B cell (primary cell): ENCODE results near the gene HPCA. TPM values are rescaled to one million over a fixed set of nuclear protein-coding genes. Genes with fewer than 3 reads are reported as not detected.

Experiments used
- ATAC-seq: fragments of 200-7000 bp; cut with Tn5 transposase; one replicate; pipeline ENCODE4 v1.10.0; 2021; ENCODE audit warnings: low read depth, mild to moderate bottlenecking, moderate number of reproducible peaks, moderate library complexity
- CTCF ChIA-PET: fragments of 350-600 bp; sonication (Branson Sonifier 250); formaldehyde crosslinking; loops from one replicate; lab custom pipeline; 2021; ENCODE audit warnings: antibody characterized with exemption, inconsistent platforms; lab: Charles Lee
- POLR2A ChIA-PET: fragments of 350-600 bp; sonication (Branson Sonifier 250); formaldehyde crosslinking; loops from one replicate; lab custom pipeline; 2021; ENCODE audit warnings: antibody characterized with exemption; lab: Charles Lee
- DNase-seq: peaks from one replicate; pipeline ENCODE4 v3.0.0; 2013
- H2AFZ ChIP-seq: 2 replicates; pipeline ENCODE4 v1.6.1; 2012; ENCODE audit warnings: mild to moderate bottlenecking, low read depth, low read length; ENCODE audit not compliant: insufficient read depth, poor library complexity, severe bottlenecking
- H3K27ac ChIP-seq, 2 donors: 1 replicate in 1 of 2; 2 replicates in 1 of 2; pipeline ENCODE4 v1.5.1; 2012 to 2013; ENCODE audit warnings: low read length in 2 of 2, mild to moderate bottlenecking in 2 of 2, moderate library complexity in 1 of 2
- H3K27me3 ChIP-seq, 4 experiments: fragments of 200-600 bp in 1 of 4; sonication (generic) in 1 of 4; replicated peaks in 1 of 4; 1 replicate in 2 of 4; 2 replicates in 2 of 4; pipeline versions ENCODE4 v1.6.1 to v1.7.0; 2013 to 2016; ENCODE audit warnings: low read length in 3 of 4, mild to moderate bottlenecking in 2 of 4, mixed read lengths in 1 of 4, moderate library complexity in 1 of 4; ENCODE audit not compliant: insufficient read depth in 4 of 4, control insufficient read depth in 3 of 4; ENCODE audit errors: control extremely low read depth in 1 of 4
- H3K36me3 ChIP-seq, 2 experiments: replicated peaks in 1 of 2; 1 replicate in 1 of 2; 2 replicates in 1 of 2; pipeline versions ENCODE4 v1.6.1 to v1.7.1; 2013; ENCODE audit warnings: low read length in 1 of 2; ENCODE audit not compliant: insufficient read depth in 2 of 2, control insufficient read depth in 1 of 2; ENCODE audit errors: control extremely low read depth in 1 of 2, extremely low read depth in 1 of 2
- H3K4me1 ChIP-seq, 2 donors: fragments of 200-600 bp in 1 of 2; sonication (generic) in 1 of 2; 1 replicate in 1 of 2; 2 replicates in 1 of 2; pipeline versions ENCODE4 v1.5.1 to v1.6.1; 2013 to 2017; ENCODE audit warnings: low read length in 2 of 2; ENCODE audit not compliant: control insufficient read depth in 2 of 2, insufficient read depth in 2 of 2
- H3K4me2 ChIP-seq: replicated peaks from 2 replicates; pipeline ENCODE3; 2012; ENCODE audit warnings: mild to moderate bottlenecking, low read depth, low read length; ENCODE audit not compliant: poor library complexity, severe bottlenecking
- H3K4me3 ChIP-seq, 5 experiments: fragments of 200-600 bp in 1 of 5; sonication (generic) in 1 of 5; 1 replicate in 3 of 5; 2 replicates in 2 of 5; pipeline versions ENCODE4 v1.5.1 to v1.7.0; 2011 to 2016; ENCODE audit warnings: low read length in 4 of 5, mild to moderate bottlenecking in 4 of 5, low read depth in 2 of 5, control low read depth in 1 of 5, moderate library complexity in 1 of 5; ENCODE audit not compliant: insufficient read depth in 1 of 5; ENCODE audit errors: control extremely low read depth in 1 of 5, extremely low read depth in 1 of 5
- H3K79me2 ChIP-seq: fragments of 200-600 bp; sonication (generic); one replicate; pipeline ENCODE4 v1.6.0; 2016; ENCODE audit warnings: low read length; ENCODE audit not compliant: control insufficient read depth, insufficient read depth
- H3K9ac ChIP-seq: fragments of 200-600 bp; sonication (generic); 2 replicates; pipeline ENCODE4 v1.6.1; 2017; ENCODE audit warnings: mild to moderate bottlenecking, low read length, moderate library complexity
- H3K9me3 ChIP-seq, 3 donors: one replicate each; pipeline versions ENCODE4 v1.6.1 to v1.7.1; 2013; ENCODE audit warnings: low read length in 2 of 3; ENCODE audit not compliant: control insufficient read depth in 2 of 3, insufficient read depth in 1 of 3; ENCODE audit errors: control extremely low read depth in 1 of 3
- H4K20me1 ChIP-seq: 2 replicates; pipeline ENCODE4 v1.6.0; 2012; ENCODE audit warnings: mild to moderate bottlenecking, low read length; ENCODE audit not compliant: insufficient read depth, control insufficient read depth, poor library complexity, severe bottlenecking
- H3K27ac Mint-ChIP-seq: one replicate; pipeline ENCODE4 v1.8.0; 2021; ENCODE audit warnings: mixed read lengths
- H3K27me3 Mint-ChIP-seq: one replicate; pipeline ENCODE4 v1.8.0; 2021; ENCODE audit warnings: mixed read lengths
- H3K4me1 Mint-ChIP-seq: one replicate; pipeline ENCODE4 v1.8.0; 2021; ENCODE audit warnings: mixed read lengths
- H3K4me3 Mint-ChIP-seq: one replicate; pipeline ENCODE4 v1.8.0; 2021; ENCODE audit warnings: mixed read lengths
- H3K9me3 Mint-ChIP-seq: one replicate; pipeline ENCODE4 v1.8.0; 2022; ENCODE audit warnings: mixed read lengths; ENCODE audit not compliant: insufficient read depth
- EZH2 ChIP-seq: IDR thresholded peaks from 2 replicates; pipeline ENCODE4 v1.6.1; 2012; ENCODE audit warnings: borderline replicate concordance, low read depth, mild to moderate bottlenecking, moderate library complexity, low read length; ENCODE audit not compliant: insufficient read depth, poor library complexity, severe bottlenecking
- WGBS: methylation state at CpG from one replicate; pipeline ENCODE4 v1.1.5; 2013; ENCODE audit warnings: missing lambda C conversion rate; ENCODE audit not compliant: insufficient coverage; 5-methylcytosine and 5-hydroxymethylcytosine counted together
- intact Hi-C: fragments of 100-400 bp; cut with micrococcal nuclease; formaldehyde crosslinking; loops from one replicate; pipeline ENCODE4 v1.10.0; 2022
- polyA plus RNA-seq: library from polyadenylated mRNA; depleted of rRNA; stranded (reverse); fragments of >200 nt; gene quantifications from 2 replicates; pipeline ENCODE4 v1.2.3, GENCODE V29; 2012
- total RNA-seq, 2 donors: library from RNA; stranded (reverse); fragments of 120-200 nt in 1 of 2; gene quantifications; 1 replicate in 1 of 2; 2 replicates in 1 of 2; pipeline versions ENCODE4 v1.2.3 to v1.2.4, GENCODE V29; 2013 to 2022
- TF ChIP-seq, protein P1 (sequence below): fragments of 200-600 bp; IDR thresholded peaks from one replicate; pipeline ENCODE4 v1.8.0; 2022; ENCODE audit warnings: antibody characterized with exemption, mild to moderate bottlenecking

Gene HPCA
- total and polyA plus RNA-seq, 2 donors (not counting 1 experiment from before 2014, with no cell fraction given), result 0.06 TPM; not detected in 1

DNA sequence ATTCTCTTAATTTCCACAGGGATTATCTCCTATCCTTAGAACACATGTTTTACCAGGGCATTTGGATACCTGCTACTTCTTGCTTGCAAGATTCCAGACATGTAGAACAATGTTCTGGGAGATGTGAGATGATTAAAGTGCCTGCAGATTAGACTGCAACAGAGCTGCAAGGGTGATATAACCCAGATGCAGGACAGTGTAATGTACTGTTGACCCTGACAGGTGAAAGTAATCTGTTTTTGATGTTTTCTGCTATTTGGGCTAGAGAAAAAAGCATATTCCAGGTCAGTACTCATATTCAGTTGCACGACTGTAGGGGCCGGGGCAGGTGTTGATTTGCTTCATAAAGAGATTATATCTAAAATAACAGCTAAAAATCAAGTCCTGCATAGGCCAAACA is 42.0 kb downstream of the HPCA start:
- Histone ChIP-seq H4K20me1 (no peaks in the 10 kb centered on the region), H3K4me2 (no peak overlapping the region), H3K9ac (no peak overlapping the region), H3K4me3 (no peak overlapping the region), H3K4me1 (peaks cover 18 to 22% of the 10 kb centered on the region in 2 donors), H3K27ac (no peak overlapping the region), H2AFZ (no peak overlapping the region), H3K36me3 (no peaks in the 10 kb centered on the region), H3K9me3 (peaks cover 0 to 2% (median 0%) of the 10 kb centered on the region in 3 donors), H3K27me3 (peaks cover 0 to 30% (median 19%) of the 10 kb centered on the region in 4 experiments), H3K79me2 (no peaks in the 10 kb centered on the region)
- no peak for TF ChIP-seq EZH2
- TF ChIP-seq, protein P1, sequence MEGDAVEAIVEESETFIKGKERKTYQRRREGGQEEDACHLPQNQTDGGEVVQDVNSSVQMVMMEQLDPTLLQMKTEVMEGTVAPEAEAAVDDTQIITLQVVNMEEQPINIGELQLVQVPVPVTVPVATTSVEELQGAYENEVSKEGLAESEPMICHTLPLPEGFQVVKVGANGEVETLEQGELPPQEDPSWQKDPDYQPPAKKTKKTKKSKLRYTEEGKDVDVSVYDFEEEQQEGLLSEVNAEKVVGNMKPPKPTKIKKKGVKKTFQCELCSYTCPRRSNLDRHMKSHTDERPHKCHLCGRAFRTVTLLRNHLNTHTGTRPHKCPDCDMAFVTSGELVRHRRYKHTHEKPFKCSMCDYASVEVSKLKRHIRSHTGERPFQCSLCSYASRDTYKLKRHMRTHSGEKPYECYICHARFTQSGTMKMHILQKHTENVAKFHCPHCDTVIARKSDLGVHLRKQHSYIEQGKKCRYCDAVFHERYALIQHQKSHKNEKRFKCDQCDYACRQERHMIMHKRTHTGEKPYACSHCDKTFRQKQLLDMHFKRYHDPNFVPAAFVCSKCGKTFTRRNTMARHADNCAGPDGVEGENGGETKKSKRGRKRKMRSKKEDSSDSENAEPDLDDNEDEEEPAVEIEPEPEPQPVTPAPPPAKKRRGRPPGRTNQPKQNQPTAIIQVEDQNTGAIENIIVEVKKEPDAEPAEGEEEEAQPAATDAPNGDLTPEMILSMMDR, result no peak
- H3K9me3 Mint-ChIP-seq, result peaks cover 5% of the 10 kb centered on the region
- H3K27me3 Mint-ChIP-seq, result peaks cover 39% of the 10 kb centered on the region
- H3K27ac Mint-ChIP-seq, result no peak overlapping the region
- WGBS, result no CpG with 5 or more reads among the region's 2 CpGs
- peaks cover 17% of the 10 kb centered on the region for H3K4me1 Mint-ChIP-seq
- DNase-seq, result no peak
- no peak overlapping the region for H3K4me3 Mint-ChIP-seq
- POLR2A ChIA-PET, result no interaction called here
- ATAC-seq, result no peak
- CTCF ChIA-PET, result interaction anchor here (0.8 to 8.4 kb wide), 4 partner anchors 52 to 157 kb away, joined by 3 to 118 read pairs (median 14); partner anchors contain the start of gene AZIN2
- intact Hi-C loops, result no loop called here

DNA sequence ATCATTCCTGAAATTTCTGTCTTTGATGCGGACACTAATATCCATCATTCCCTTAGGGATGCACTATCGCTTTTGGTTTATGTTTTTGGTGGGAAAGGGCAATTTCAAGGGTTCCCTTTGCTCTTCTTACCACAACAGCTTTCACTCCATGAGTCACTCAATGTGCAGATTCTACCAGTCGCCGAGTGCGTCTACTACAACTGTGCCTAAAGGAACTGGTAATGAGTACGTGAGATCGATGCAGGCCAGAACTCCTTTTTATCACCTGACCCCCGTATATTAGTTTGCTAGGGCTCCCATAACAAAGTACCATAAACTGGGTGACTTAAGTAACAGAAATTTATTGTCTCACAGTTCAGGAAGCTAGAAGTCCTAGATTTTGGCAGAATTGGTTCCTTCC is 42.4 kb downstream of the HPCA start:
- no peak for TF ChIP-seq EZH2
- TF ChIP-seq, protein P1, result no peak
- CTCF ChIA-PET, result interaction anchor here (0.8 to 8.4 kb wide), 3 partner anchors 52 to 156 kb away, joined by 3 to 118 read pairs (median 4); partner anchors contain the start of gene AZIN2
- H3K36me3 ChIP-seq, result no peaks in the 10 kb centered on the region
- H3K79me2 ChIP-seq, result no peaks in the 10 kb centered on the region
- no peak overlapping the region for H3K4me3 ChIP-seq
- H3K4me1 Mint-ChIP-seq, result peaks cover 15% of the 10 kb centered on the region
- peaks cover 18 to 19% of the 10 kb centered on the region in 2 donors for H3K4me1 ChIP-seq
- no peak overlapping the region for H3K27ac ChIP-seq
- DNase-seq (no peak), ATAC-seq (no peak)
- H3K9ac ChIP-seq, result no peak overlapping the region
- intact Hi-C loops, result no loop called here
- WGBS, result no CpG with 5 or more reads among the region's 8 CpGs
- no peak overlapping the region for H2AFZ ChIP-seq
- peaks cover 0 to 25% (median 15%) of the 10 kb centered on the region in 4 experiments for H3K27me3 ChIP-seq
- H3K4me3 Mint-ChIP-seq, result no peak overlapping the region
- peaks cover 34% of the 10 kb centered on the region for H3K27me3 Mint-ChIP-seq
- peaks cover 5% of the 10 kb centered on the region for H3K9me3 Mint-ChIP-seq
- H3K27ac Mint-ChIP-seq, result no peak overlapping the region
- H4K20me1 ChIP-seq, result no peaks in the 10 kb centered on the region
- POLR2A ChIA-PET, result interaction anchor here (0.5 kb wide), 1 partner anchor 117 kb away, joined by 3 read pairs; no protein-coding TSS in a partner anchor
- no peak overlapping the region for H3K4me2 ChIP-seq
- peaks cover 0 to 2% (median 0%) of the 10 kb centered on the region in 3 donors for H3K9me3 ChIP-seq
